Hematopoietic multipotent progenitor cell treated with erythropoietin and hydrocortisone succinate and interleukin-3 and kit ligand, for 8 days (in vitro differentiated cells): ENCODE results near the gene ZNF581.

Experiments
- DNase-seq: peaks from one replicate; pipeline ENCODE4 v3.0.0-alpha.2; 2015

Gene ZNF581

GRCh38 chr19:55635334-55635717 lies 8.1 kb upstream of the ZNF581 start:
- no peak for DNase-seq

- no peak for DNase-seq
Measured at GRCh38 chr19:55635856-55636440, 7.5 kb upstream of the ZNF581 start.

- DNase-seq = no peak
Measured at GRCh38 chr19:55636723-55637122, 6.7 kb upstream of the ZNF581 start.

GRCh38 chr19:55637534-55637933 lies 5.9 kb upstream of the ZNF581 start:
- no peak for DNase-seq

GRCh38 chr19:55638864-55639359 lies 4.5 kb upstream of the ZNF581 start:
- peak; percentile 83 for DNase-seq

GRCh38 chr19:55640043-55640576 lies 3.3 kb upstream of the ZNF581 start:
- peak; percentile 77 for DNase-seq

- DNase-seq = peak; percentile 76
Measured at GRCh38 chr19:55640577-55641425, 2.6 kb upstream of the ZNF581 start, which contains the start of gene ZNF580. TSS of gene ZNF580 (plus strand) at chr19:55641002. CDS start at chr19:55642509, 1,507 bp downstream.

GRCh38 chr19:55641426-55642152 lies 1.9 kb upstream of the ZNF581 start:
- DNase-seq = peak; percentile 34

GRCh38 chr19:55642153-55643002 lies 1.1 kb upstream of the ZNF581 start:
- DNase-seq = no peak

- no peak for DNase-seq
Measured at GRCh38 chr19:55643887-55644176, 383 bp downstream of the ZNF581 start.

GRCh38 chr19:55644191-55644833 lies 863 bp downstream of the ZNF581 start:
- DNase-seq = no peak

- DNase-seq = no peak
Measured at GRCh38 chr19:55644842-55645511, 1.5 kb downstream of the ZNF581 start.

- DNase-seq = no peak
Measured at GRCh38 chr19:55645512-55645881, 2.0 kb downstream of the ZNF581 start.

GRCh38 chr19:55646889-55647731 lies 3.7 kb downstream of the ZNF581 start:
- no peak for DNase-seq

GRCh38 chr19:55647732-55648584 lies 4.5 kb downstream of the ZNF581 start, which contains the start of gene CCDC106:
TSS of gene CCDC106 (plus strand) at chr19:55648212. CDS start at chr19:55649047, 835 bp downstream.
- peak; percentile 46 for DNase-seq

- no peak for DNase-seq
Measured at GRCh38 chr19:55648585-55649267, 5.3 kb downstream of the ZNF581 start.

- no peak for DNase-seq
Measured at GRCh38 chr19:55649268-55650125, 6.0 kb downstream of the ZNF581 start.

GRCh38 chr19:55650126-55650557 lies 6.7 kb downstream of the ZNF581 start:
- DNase-seq = no peak
